Hepatocyte (in vitro differentiated cells): Measurements from ENCODE around the gene LMF1.

Experiments used
- CTCF ChIP-seq: fragments of 200-600 bp; sonication (generic); IDR thresholded peaks from 2 replicates; pipeline ENCODE4 v1.5.1; 2016; ENCODE audit warnings: antibody characterized with exemption, mild to moderate bottlenecking; ENCODE audit not compliant: poor library complexity
- EZH2 ChIP-seq: fragments of 200-600 bp; sonication (generic); IDR thresholded peaks from 2 replicates; pipeline ENCODE4 v1.6.1; 2016; ENCODE audit warnings: antibody characterized with exemption, mild to moderate bottlenecking, borderline replicate concordance
- EZH2phosphoT487 ChIP-seq: fragments of 200-600 bp; sonication (generic); IDR thresholded peaks from one replicate; pipeline ENCODE4 v1.6.1; 2018; ENCODE audit warnings: antibody characterized with exemption, mild to moderate bottlenecking, low read depth, moderate library complexity; ENCODE audit not compliant: unreplicated experiment, severe bottlenecking

GRCh38 chr16:931626-932500 lies 38.9 kb downstream of the LMF1 start:
- TF ChIP-seq CTCF: no peak
- no peak for TF ChIP-seq EZH2
- no peak for TF ChIP-seq EZH2phosphoT487
